K562 (cell line): ENCODE data around the gene RGS6. TPM values are rescaled to one million over a fixed set of nuclear protein-coding genes. Genes with fewer than 3 reads are reported as not detected.

Source experiments
- ATAC-seq: fragments of 200-7000 bp; cut with Tn5 transposase; 3 replicates; pipeline ENCODE4 v1.9.1; 2020; ENCODE audit warnings: moderate library complexity
- BruUV-seq: library from RNA; stranded (reverse); fragments of 400-500 nt; replicated peaks from 2 replicates; lab custom pipeline; 2021; lab: Mats Ljungman, UMichigan
- CTCF ChIA-PET: fragments of 300-600 bp; formaldehyde crosslinking; extraction: SDS; loops from one replicate; lab custom pipeline; 2021; ENCODE audit warnings: low intra/inter-chr PET ratio; lab: Yijun Ruan, JAX
- POLR2A ChIA-PET: fragments of 300-600, 350-650 bp; sonication (Branson Sonifier 250); formaldehyde crosslinking; extraction: SDS; loops from one replicate; lab custom pipeline; 2021; ENCODE audit warnings: antibody characterized with exemption, inconsistent platforms; lab: Yijun Ruan, JAX
- DNase-seq, 4 experiments: peaks; one replicate each; pipeline versions ENCODE4 v3.0.0 to v3.0.0-alpha.2; 2011 to 2018; ENCODE audit warnings: low spot score in 3 of 4, mixed read lengths in 3 of 4; ENCODE audit errors: extremely low read depth in 1 of 4
- FAIRE-seq: peaks from 2 replicates; lab custom pipeline; 2011; peaks lifted over from hg19 to GRCh38; lab: Jason Lieb, UNC
- H2AFZ ChIP-seq: 2 replicates; pipeline ENCODE4 v1.6.0; 2011; ENCODE audit warnings: low read depth, low read length, control low read depth, inconsistent platforms
- H3K27ac ChIP-seq: fragments of 200-600 bp; 3 replicates; pipeline ENCODE4 v1.8.0; 2011; ENCODE audit warnings: low read depth, mild to moderate bottlenecking, control low read depth, inconsistent platforms, low read length, moderate library complexity, mixed read lengths; ENCODE audit errors: extremely low read depth
- H3K27me3 ChIP-seq, 2 experiments: fragments of 300-600 bp in 1 of 2; 2 replicates in 1 of 2; 3 replicates in 1 of 2; pipeline versions ENCODE4 v1.6.0 to v1.8.0; 2011; ENCODE audit warnings: inconsistent platforms in 2 of 2, low read length in 2 of 2, mild to moderate bottlenecking in 1 of 2, mixed read lengths in 1 of 2, moderate library complexity in 1 of 2; ENCODE audit not compliant: control insufficient read depth in 2 of 2, insufficient read depth in 2 of 2
- H3K36me3 ChIP-seq: fragments of 300-600 bp; 3 replicates; pipeline ENCODE4 v1.8.0; 2011; ENCODE audit warnings: mild to moderate bottlenecking, low read length, inconsistent platforms; ENCODE audit not compliant: control insufficient read depth, insufficient read depth
- H3K4me1 ChIP-seq, 2 experiments: fragments of 200-600 bp in 1 of 2; replicated peaks in 1 of 2; 2 replicates in 1 of 2; 3 replicates in 1 of 2; pipeline versions ENCODE4 v1.5.1 to v1.8.0; 2011; ENCODE audit warnings: inconsistent platforms in 2 of 2, low read length in 2 of 2, mild to moderate bottlenecking in 1 of 2, mixed read lengths in 1 of 2, moderate library complexity in 1 of 2; ENCODE audit not compliant: control insufficient read depth in 2 of 2, insufficient read depth in 2 of 2
- H3K4me2 ChIP-seq: 2 replicates; pipeline ENCODE4 v1.6.1; 2011; ENCODE audit warnings: low read length, control low read depth, inconsistent platforms, mixed read lengths; ENCODE audit not compliant: insufficient read depth
- H3K4me3 ChIP-seq: fragments of 200-600 bp; sonication (generic), shearing (Covaris generic); 2 replicates; pipeline ENCODE4 v1.5.1; 2016; ENCODE audit warnings: control low read depth, inconsistent platforms
- H3K79me2 ChIP-seq: fragments of 200-600 bp; 3 replicates; pipeline ENCODE4 v1.8.0; 2011; ENCODE audit warnings: low read length, inconsistent platforms; ENCODE audit not compliant: control insufficient read depth, insufficient read depth
- H3K9ac ChIP-seq, 2 experiments: 2 replicates each; pipeline versions ENCODE4 v1.6.0 to v1.6.1; 2011; ENCODE audit warnings: low read depth in 2 of 2, low read length in 2 of 2, control low read depth in 1 of 2, inconsistent platforms in 1 of 2, mild to moderate bottlenecking in 1 of 2, mixed read lengths in 1 of 2; ENCODE audit not compliant: insufficient read depth in 1 of 2
- H3K9me1 ChIP-seq: one replicate; pipeline ENCODE4 v1.6.0; 2011; ENCODE audit warnings: inconsistent platforms, mild to moderate bottlenecking, low read length, moderate library complexity; ENCODE audit not compliant: control insufficient read depth, insufficient read depth
- H3K9me3 ChIP-seq: replicated peaks from 2 replicates; pipeline ENCODE4 v1.5.1; 2011; ENCODE audit warnings: low read depth, low read length, inconsistent platforms; ENCODE audit not compliant: control insufficient read depth, insufficient read depth
- H4K20me1 ChIP-seq: replicated peaks from 2 replicates; pipeline ENCODE4 v1.6.1; 2011; ENCODE audit warnings: low read length, inconsistent platforms, mixed read lengths; ENCODE audit not compliant: control insufficient read depth, insufficient read depth
- ELK1 ChIP-seq: sonication (generic); formaldehyde crosslinking; IDR thresholded peaks from 2 replicates; pipeline ENCODE4 v1.8.1; 2022; ENCODE audit warnings: missing genetic modification reagents
- PHTF2 ChIP-seq: fragments of 250-450 bp; sonication (Bioruptor Pico); IDR thresholded peaks from 2 replicates; pipeline ENCODE4 v1.5.0; 2021; ENCODE audit warnings: mild to moderate bottlenecking
- RBM22 ChIP-seq: fragments of 200-400 bp; formaldehyde crosslinking; IDR thresholded peaks from 2 replicates; pipeline ENCODE4 v1.6.1; 2018; ENCODE audit warnings: low read length, low read depth; ENCODE audit not compliant: poor library complexity, severe bottlenecking
- WGBS: fragments of 100-300 bp; shearing (Covaris generic); methylation state at CpG from one replicate; pipeline ENCODE4 v1.1.6; 2016; ENCODE audit warnings: low coverage, mixed read lengths; ENCODE audit not compliant: insufficient coverage; ENCODE audit errors: missing lambda C conversion rate; 5-methylcytosine and 5-hydroxymethylcytosine counted together
- in situ Hi-C: fragments of 300-500 bp; cut with MboI; formaldehyde crosslinking; loops from 4 replicates; pipeline ENCODE4 v1.15.0; 2018; ENCODE audit warnings: inconsistent platforms, mixed read lengths
- intact Hi-C: fragments of 100-400 bp; cut with micrococcal nuclease; formaldehyde crosslinking; loops from 2 replicates; pipeline ENCODE4 v1.14.2; 2022
- polyA plus RNA-seq, 8 experiments: library from polyadenylated mRNA; depleted of rRNA in 4 of 8; stranded (reverse) in 5 of 8; unstranded in 3 of 8; fragments of >200 nt; fragmentation: Nextera tagmentation in 2 of 8; fragmentation: Illumina TruSeq in 1 of 8; extraction: Ambion mirVana in 2 of 8; extraction: Trizol in 1 of 8; gene quantifications; 2 replicates each; pipeline versions ENCODE4 v1.2.1 to v1.2.3, GENCODE V29; 2011 to 2014; ENCODE audit warnings: inconsistent platforms in 1 of 8, missing spikeins in 1 of 8
- total RNA-seq, 7 experiments: library from RNA; depleted of rRNA in 6 of 7; stranded (reverse); fragments of >200 nt in 6 of 7; fragmentation: Illumina TruSeq in 2 of 7; extraction: Trizol in 2 of 7; gene quantifications; 2 replicates each; pipeline versions ENCODE4 v1.2.1 to v1.2.3, GENCODE V29; 2011 to 2021; ENCODE audit warnings: low replicate concordance in 1 of 7
- TF ChIP-seq, protein P1 (sequence below): fragments of 250-450 bp; sonication (Bioruptor Pico); IDR thresholded peaks from 2 replicates; pipeline ENCODE4 v1.8.0; 2021; ENCODE audit warnings: moderate library complexity, mild to moderate bottlenecking, inconsistent platforms

The RGS6 gene
- total and polyA plus RNA-seq, 9 of the 15 experiments (the other 6 are each of a cell fraction or from before 2014, with no cell fraction given): not detected

- POLR2A ChIA-PET: interaction anchor here (0.8 kb wide), 1 partner anchor 35 kb away, joined by 3 read pairs; no protein-coding TSS in a partner anchor
Measured at GRCh38 chr14:72213424-72213823, 281.2 kb downstream of the RGS6 start.

More at GRCh38 chr14:72213424-72213823, 281.2 kb downstream of the RGS6 start:
- intact Hi-C loops (no loop called here), in situ Hi-C loops (no loop called here)
- no peaks in the 10 kb centered on the region for H3K36me3 ChIP-seq
- no peak overlapping the region for H3K9ac ChIP-seq
- H3K27ac ChIP-seq: no peak overlapping the region
- CTCF ChIA-PET: no interaction called here
- FAIRE-seq (no peak), DNase-seq (no peak), ATAC-seq (no peak)
- no peak overlapping the region for H3K4me3 ChIP-seq
- H3K4me2 ChIP-seq: no peak overlapping the region
- no peaks in the 10 kb centered on the region for H4K20me1 ChIP-seq
- no peak overlapping the region for H2AFZ ChIP-seq
- no peaks in the 10 kb centered on the region for H3K9me3 ChIP-seq
- no peaks in the 10 kb centered on the region for H3K4me1 ChIP-seq
- TF ChIP-seq PHTF2 (CRISPR knock-in tag): no peak
- TF ChIP-seq RBM22: no peak
- TF ChIP-seq, protein P1, sequence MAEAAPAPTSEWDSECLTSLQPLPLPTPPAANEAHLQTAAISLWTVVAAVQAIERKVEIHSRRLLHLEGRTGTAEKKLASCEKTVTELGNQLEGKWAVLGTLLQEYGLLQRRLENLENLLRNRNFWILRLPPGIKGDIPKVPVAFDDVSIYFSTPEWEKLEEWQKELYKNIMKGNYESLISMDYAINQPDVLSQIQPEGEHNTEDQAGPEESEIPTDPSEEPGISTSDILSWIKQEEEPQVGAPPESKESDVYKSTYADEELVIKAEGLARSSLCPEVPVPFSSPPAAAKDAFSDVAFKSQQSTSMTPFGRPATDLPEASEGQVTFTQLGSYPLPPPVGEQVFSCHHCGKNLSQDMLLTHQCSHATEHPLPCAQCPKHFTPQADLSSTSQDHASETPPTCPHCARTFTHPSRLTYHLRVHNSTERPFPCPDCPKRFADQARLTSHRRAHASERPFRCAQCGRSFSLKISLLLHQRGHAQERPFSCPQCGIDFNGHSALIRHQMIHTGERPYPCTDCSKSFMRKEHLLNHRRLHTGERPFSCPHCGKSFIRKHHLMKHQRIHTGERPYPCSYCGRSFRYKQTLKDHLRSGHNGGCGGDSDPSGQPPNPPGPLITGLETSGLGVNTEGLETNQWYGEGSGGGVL: no peak
- TF ChIP-seq ELK1 (CRISPR knock-in tag): no peak
- TF ChIP-seq, all 486 proteins: peak for 0
- Histone ChIP-seq H3K9me1 (no peaks in the 10 kb centered on the region), H3K27me3 (no peaks in the 10 kb centered on the region), H3K79me2 (no peaks in the 10 kb centered on the region)
- BruUV-seq: no TSS peak
- WGBS: 3% methylated on average over 4 of the region's 4 CpGs
